GM12878 (cell line): ENCODE data around the gene TMEM38A. TPM values are rescaled to one million over a fixed set of nuclear protein-coding genes. Genes with fewer than 3 reads are reported as not detected.

ENCODE experiments used
- ATAC-seq: fragments of 200-7000 bp; cut with Tn5 transposase; 3 replicates; pipeline ENCODE4 v1.9.1; 2020; ENCODE audit warnings: mild to moderate bottlenecking, moderate library complexity
- BruUV-seq: library from RNA; stranded (reverse); fragments of 400-500 nt; replicated peaks from 2 replicates; lab custom pipeline; 2021; lab: Mats Ljungman, UMichigan
- CTCF ChIA-PET: fragments of 300-600 bp; sonication (Branson Sonifier 250); formaldehyde crosslinking; extraction: SDS; loops from one replicate; lab custom pipeline; 2021; ENCODE audit warnings: inconsistent platforms; lab: Yijun Ruan, JAX
- POLR2A ChIA-PET: fragments of 350-600 bp; formaldehyde crosslinking; extraction: SDS; loops from one replicate; lab custom pipeline; 2021; ENCODE audit warnings: inconsistent platforms; lab: Charles Lee
- RAD21 ChIA-PET: fragments of 300-600 bp; sonication (Branson Sonifier 250); formaldehyde crosslinking; loops from one replicate; lab custom pipeline; 2023; ENCODE audit warnings: antibody characterized with exemption; ENCODE audit not compliant: unreplicated experiment; lab: Charles Lee
- SMC1A ChIA-PET: fragments of 300-600 bp; sonication (Branson Sonifier 250); formaldehyde crosslinking; loops from one replicate; lab custom pipeline; 2023; ENCODE audit not compliant: unreplicated experiment, uncharacterized antibody; lab: Charles Lee
- DNase-seq: peaks from one replicate; pipeline ENCODE4 v3.0.0-alpha.2; 2011; ENCODE audit warnings: low read depth, low spot score
- FAIRE-seq: peaks from 3 replicates; lab custom pipeline; 2011; peaks lifted over from hg19 to GRCh38; lab: Jason Lieb, UNC
- H2AFZ ChIP-seq: 2 replicates; pipeline ENCODE4 v1.6.0; 2011; ENCODE audit warnings: low read depth, low read length, control low read depth; ENCODE audit not compliant: control insufficient read depth
- H3K27ac ChIP-seq: 2 replicates; pipeline ENCODE4 v1.5.1; 2011; ENCODE audit warnings: control low read depth; ENCODE audit not compliant: control insufficient read depth, insufficient read depth
- H3K27me3 ChIP-seq, 2 experiments: replicated peaks in 1 of 2; 2 replicates each; pipeline versions ENCODE4 v1.6.0 to v1.6.1; 2011; ENCODE audit warnings: low read length in 1 of 2; ENCODE audit not compliant: control insufficient read depth in 2 of 2, insufficient read depth in 2 of 2
- H3K36me3 ChIP-seq, 2 experiments: 2 replicates each; pipeline ENCODE4 v1.5.1; 2011; ENCODE audit warnings: low read length in 1 of 2; ENCODE audit not compliant: control insufficient read depth in 2 of 2, insufficient read depth in 2 of 2
- H3K4me1 ChIP-seq: 2 replicates; pipeline ENCODE4 v1.6.1; 2011; ENCODE audit warnings: mild to moderate bottlenecking, low read length, moderate library complexity, mixed read lengths; ENCODE audit not compliant: control insufficient read depth, insufficient read depth
- H3K4me2 ChIP-seq: 2 replicates; pipeline ENCODE4 v1.6.0; 2011; ENCODE audit warnings: control low read depth; ENCODE audit not compliant: control insufficient read depth, insufficient read depth
- H3K4me3 ChIP-seq: fragments of 200-600 bp; sonication (generic); 2 replicates; pipeline ENCODE4 v1.5.1; 2016
- H3K79me2 ChIP-seq: 2 replicates; pipeline ENCODE4 v1.6.0; 2011; ENCODE audit warnings: low read length; ENCODE audit not compliant: control insufficient read depth, insufficient read depth
- H3K9ac ChIP-seq: 2 replicates; pipeline ENCODE4 v1.8.0; 2011; ENCODE audit warnings: low read length, control low read depth, mixed read lengths; ENCODE audit not compliant: control insufficient read depth, insufficient read depth
- H3K9me3 ChIP-seq: replicated peaks from 3 replicates; pipeline ENCODE4 v1.5.1; 2011; ENCODE audit warnings: mild to moderate bottlenecking, low read length; ENCODE audit not compliant: control insufficient read depth, insufficient read depth
- H4K20me1 ChIP-seq: 2 replicates; pipeline ENCODE4 v1.6.0; 2011; ENCODE audit not compliant: control insufficient read depth, insufficient read depth
- CBX3 ChIP-seq: fragments of 200-600 bp; sonication (generic); IDR thresholded peaks from 2 replicates; pipeline ENCODE4 v1.6.1; 2016; ENCODE audit warnings: low read depth, borderline replicate concordance
- FOXM1 ChIP-seq: IDR thresholded peaks from 2 replicates; pipeline ENCODE4 v1.6.1; 2012; ENCODE audit warnings: low read depth, mild to moderate bottlenecking, inconsistent platforms, low read length, moderate library complexity
- MTA2 ChIP-seq: fragments of 450-650 bp; IDR thresholded peaks from 2 replicates; pipeline ENCODE4 v1.6.1; 2016; ENCODE audit warnings: low read depth, mild to moderate bottlenecking, moderate library complexity
- NR2C1 ChIP-seq: fragments of 450-650 bp; IDR thresholded peaks from 2 replicates; pipeline ENCODE4 v1.6.1; 2017; ENCODE audit warnings: antibody characterized with exemption, mild to moderate bottlenecking, moderate library complexity
- SMAD1 ChIP-seq: fragments of 450-650 bp; IDR thresholded peaks from 2 replicates; pipeline ENCODE4 v1.6.1; 2018; ENCODE audit warnings: mild to moderate bottlenecking, low read depth; ENCODE audit not compliant: partially characterized antibody
- ZNF24 ChIP-seq: fragments of 450-650 bp; IDR thresholded peaks from 2 replicates; pipeline ENCODE4 v1.6.1; 2017; ENCODE audit warnings: antibody characterized with exemption, mild to moderate bottlenecking
- WGBS: methylation state at CpG from one replicate; pipeline ENCODE4 v1.1.6; 2016; ENCODE audit warnings: low lambda C conversion rate; ENCODE audit not compliant: insufficient replicate concordance, insufficient coverage; ENCODE audit errors: missing lambda C conversion rate; 5-methylcytosine and 5-hydroxymethylcytosine counted together
- in situ Hi-C: fragments of 300-500 bp; cut with MboI; formaldehyde crosslinking; loops from 9 replicates; pipeline ENCODE4 v1.14.3; 2018; ENCODE audit warnings: mixed read lengths
- intact Hi-C: fragments of 100-400 bp; cut with micrococcal nuclease; formaldehyde crosslinking; loops from one replicate; pipeline ENCODE4 v1.14.2; 2022; ENCODE audit not compliant: unreplicated experiment
- polyA plus RNA-seq, 11 experiments: library from polyadenylated mRNA; depleted of rRNA in 4 of 11; unstranded in 6 of 11; stranded (reverse) in 5 of 11; fragments of >200 nt; fragmentation: Nextera tagmentation in 4 of 11; fragmentation: Illumina TruSeq in 1 of 11; extraction: Ambion mirVana in 4 of 11; extraction: Trizol in 1 of 11; gene quantifications; 1 replicate in 1 of 11; 2 replicates in 10 of 11; pipeline versions ENCODE4 v1.2.1 to v1.2.3, GENCODE V29; 2011 to 2016; ENCODE audit warnings: inconsistent platforms in 2 of 11, missing spikeins in 2 of 11, low read depth in 1 of 11
- total RNA-seq, 4 experiments: library from RNA; depleted of rRNA in 3 of 4; stranded (reverse); fragments of >200 nt in 3 of 4; fragmentation: Illumina TruSeq in 1 of 4; extraction: Trizol in 1 of 4; gene quantifications; 2 replicates each; pipeline versions ENCODE4 v1.2.1 to v1.2.3, GENCODE V29; 2013 to 2021

Gene TMEM38A
- total and polyA plus RNA-seq, 10 of the 15 experiments (the other 5 are each of a cell fraction or from before 2014, with no cell fraction given), result 4.5 to 22.2 (median 15.0) TPM

DNA sequence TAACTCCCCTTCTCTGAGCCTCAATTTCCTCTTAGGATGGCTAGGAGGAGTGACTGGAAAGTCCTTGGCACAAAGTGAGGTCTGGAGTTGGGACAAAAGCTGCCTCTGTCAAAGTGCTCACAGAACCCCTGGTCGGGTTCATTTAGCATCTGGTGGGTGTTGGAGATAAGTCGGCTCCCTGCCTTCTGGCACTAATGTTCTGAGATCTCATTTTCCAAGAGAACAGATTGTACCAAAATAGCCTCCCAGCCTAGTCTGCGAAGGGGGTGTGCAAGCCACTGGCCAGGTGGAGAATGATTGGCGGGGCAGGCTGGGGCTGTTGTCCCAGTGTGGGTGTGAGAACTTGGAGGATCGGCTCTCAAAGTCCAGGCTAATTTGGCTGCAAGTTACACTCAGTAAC lies 38.0 kb downstream of the TMEM38A start:
- in situ Hi-C loops, result no loop called here
- BruUV-seq, result no TSS peak
- Histone ChIP-seq H3K4me3 (no peak overlapping the region), H4K20me1 (no peaks in the 10 kb centered on the region), H3K36me3 (no peaks in the 10 kb centered on the region), H3K4me1 (no peaks in the 10 kb centered on the region), H3K27ac (no peak overlapping the region), H3K9me3 (no peaks in the 10 kb centered on the region), H3K9ac (no peak overlapping the region), H3K79me2 (no peaks in the 10 kb centered on the region), H2AFZ (no peak overlapping the region), H3K27me3 (no peaks in the 10 kb centered on the region), H3K4me2 (no peak overlapping the region)
- no peak for ATAC-seq
- CTCF ChIA-PET, result no interaction called here
- 87% methylated on average over 5 of the region's 5 CpGs for WGBS
- FAIRE-seq, result no peak
- intact Hi-C loops, result no loop called here
- no peak for DNase-seq
- POLR2A ChIA-PET, result no interaction called here
- RAD21 ChIA-PET, result no interaction called here
- SMC1A ChIA-PET, result no interaction called here
- TF ChIP-seq MTA2 (no peak), NR2C1 (no peak), ZNF24 (no peak)

DNA sequence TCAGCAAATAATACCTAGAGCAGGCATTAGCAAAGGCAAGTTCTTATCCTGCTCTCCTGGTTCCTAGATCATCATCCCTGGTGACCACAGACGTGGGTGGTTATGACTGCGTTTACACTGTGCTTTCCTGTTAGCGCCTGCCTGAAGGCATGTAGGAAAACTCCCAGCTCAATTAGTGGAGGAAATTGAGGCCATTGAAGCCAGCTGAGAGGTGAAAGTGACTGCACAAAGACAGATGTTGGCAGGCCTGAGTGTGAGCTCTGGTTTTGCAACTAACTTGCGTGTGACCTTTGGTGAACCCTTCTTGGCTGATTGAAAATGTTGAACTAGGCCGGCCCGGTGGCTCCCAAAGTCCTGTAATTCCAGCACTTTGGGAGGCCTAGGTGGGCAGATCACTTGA lies 41.2 kb downstream of the TMEM38A start:
- no peak overlapping the region for H3K27ac ChIP-seq
- TF ChIP-seq CBX3 (no peak), FOXM1 (no peak), SMAD1 (no peak)
- TF ChIP-seq, all 136 proteins: peak for 0
- CTCF ChIA-PET, result interaction anchor here (0.6 kb wide), 1 partner anchor 17 kb away, joined by 3 read pairs; no protein-coding TSS in a partner anchor
- WGBS, result 78% methylated on average over 6 of the region's 6 CpGs
- Histone ChIP-seq H3K27me3 (no peaks in the 10 kb centered on the region), H3K36me3 (no peaks in the 10 kb centered on the region), H3K4me1 (no peaks in the 10 kb centered on the region), H2AFZ (no peak overlapping the region), H3K9ac (no peak overlapping the region), H4K20me1 (no peaks in the 10 kb centered on the region), H3K4me3 (no peak overlapping the region), H3K9me3 (no peaks in the 10 kb centered on the region), H3K79me2 (no peaks in the 10 kb centered on the region), H3K4me2 (no peak overlapping the region)
- RAD21 ChIA-PET, result interaction anchor here (0.8 kb wide), 1 partner anchor 13 kb away, joined by 3 read pairs; no protein-coding TSS in a partner anchor
- intact Hi-C loops, result no loop called here
- POLR2A ChIA-PET, result no interaction called here
- in situ Hi-C loops, result no loop called here
- FAIRE-seq (no peak), DNase-seq (no peak), ATAC-seq (no peak)
- SMC1A ChIA-PET, result no interaction called here
- no TSS peak for BruUV-seq
